MM.1S (cell line): ENCODE measurements around the gene RERE.

ENCODE experiments used
- DNase-seq: peaks from one replicate; pipeline ENCODE4 v3.0.0-alpha.2; 2015
- H2AFZ ChIP-seq: fragments of 300-600 bp; sonication (generic); 2 replicates; pipeline ENCODE4 v1.6.0; 2016; ENCODE audit warnings: antibody characterized with exemption, low read length
- H3F3A ChIP-seq: fragments of 300-600 bp; sonication (generic); 2 replicates; pipeline ENCODE4 v1.6.1; 2016; ENCODE audit warnings: mild to moderate bottlenecking, antibody characterized with exemption, low read length, moderate library complexity, mixed read lengths; ENCODE audit not compliant: insufficient read depth
- H3K27ac ChIP-seq: fragments of 300-600 bp; sonication (generic); 2 replicates; pipeline ENCODE4 v1.5.1; 2016; ENCODE audit warnings: mild to moderate bottlenecking, low read length
- H3K27me3 ChIP-seq: fragments of 300-600 bp; sonication (generic); replicated peaks from 2 replicates; pipeline ENCODE4 v1.6.0; 2016; ENCODE audit warnings: low read length; ENCODE audit not compliant: insufficient read depth
- H3K36me3 ChIP-seq: fragments of 300-600 bp; sonication (generic); replicated peaks from 2 replicates; pipeline ENCODE4 v1.6.1; 2016; ENCODE audit warnings: mild to moderate bottlenecking, low read length, mixed read lengths; ENCODE audit not compliant: insufficient read depth
- H3K4me1 ChIP-seq: fragments of 300-600 bp; sonication (generic); 2 replicates; pipeline ENCODE4 v1.6.1; 2016; ENCODE audit warnings: low read length, mixed read lengths
- H3K4me2 ChIP-seq: fragments of 300-600 bp; sonication (generic); 2 replicates; pipeline ENCODE4 v1.6.0; 2016; ENCODE audit warnings: low read depth, low read length
- H3K4me3 ChIP-seq: fragments of 300-600 bp; sonication (generic); 2 replicates; pipeline ENCODE4 v1.5.1; 2016; ENCODE audit warnings: low read length, mixed read lengths
- H3K79me2 ChIP-seq: fragments of 300-600 bp; sonication (generic); 2 replicates; pipeline ENCODE4 v1.6.1; 2016; ENCODE audit warnings: mixed run types, low read length, mixed read lengths
- H3K9ac ChIP-seq: fragments of 300-600 bp; sonication (generic); 2 replicates; pipeline ENCODE4 v1.6.1; 2016; ENCODE audit warnings: low read length, mixed read lengths
- H3K9me2 ChIP-seq: fragments of 300-600 bp; sonication (generic); replicated peaks from 2 replicates; pipeline ENCODE4 v1.6.1; 2016; ENCODE audit warnings: mild to moderate bottlenecking, low read length, mixed read lengths; ENCODE audit not compliant: insufficient read depth
- H3K9me3 ChIP-seq: fragments of 300-600 bp; sonication (generic); replicated peaks from 2 replicates; pipeline ENCODE4 v1.6.1; 2016; ENCODE audit warnings: mild to moderate bottlenecking, low read length, mixed read lengths; ENCODE audit not compliant: insufficient read depth
- H4K20me1 ChIP-seq: fragments of 300-600 bp; sonication (generic); 2 replicates; pipeline ENCODE4 v1.6.1; 2016; ENCODE audit warnings: mild to moderate bottlenecking, low read length, moderate library complexity, mixed read lengths; ENCODE audit not compliant: insufficient read depth
- EZH2 ChIP-seq: fragments of 300-600 bp; sonication (generic); optimal IDR thresholded peaks from 2 replicates; pipeline ENCODE3; 2017; ENCODE audit warnings: low read depth, mild to moderate bottlenecking, antibody characterized with exemption, low read length, mixed read lengths
- EZH2phosphoT487 ChIP-seq: fragments of 300-600 bp; sonication (generic); IDR thresholded peaks from 2 replicates; pipeline ENCODE4 v1.6.1; 2018; ENCODE audit warnings: antibody characterized with exemption, low read length
- TF ChIP-seq, protein P1 (sequence below): fragments of 300-600 bp; sonication (generic); IDR thresholded peaks from 2 replicates; pipeline ENCODE4 v1.5.1; 2016; ENCODE audit warnings: antibody characterized with exemption, low read length, mixed read lengths

RERE gene

DNA sequence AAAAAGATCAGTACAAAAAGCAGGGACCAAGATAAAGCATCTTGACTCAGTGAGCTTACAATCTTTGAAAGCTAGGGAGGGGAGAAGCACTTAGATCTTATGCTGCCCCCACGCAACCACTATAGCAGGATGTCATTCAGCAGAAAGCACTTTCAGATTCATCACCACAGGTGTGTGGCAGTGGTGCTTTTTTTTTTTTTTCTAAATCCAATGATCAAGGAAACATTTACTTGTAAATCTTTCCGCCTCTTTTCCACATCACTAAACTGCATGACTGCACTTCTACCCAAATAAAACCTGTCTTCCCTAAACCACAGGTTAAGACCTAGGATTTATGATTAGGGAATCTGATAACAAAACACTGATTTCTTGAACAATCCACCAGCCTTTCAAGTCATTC is 344.8 kb downstream of the RERE start:
- H3K9ac ChIP-seq, result no peak overlapping the region
- TF ChIP-seq EZH2 (no peak), EZH2phosphoT487 (no peak)
- TF ChIP-seq, protein P1, sequence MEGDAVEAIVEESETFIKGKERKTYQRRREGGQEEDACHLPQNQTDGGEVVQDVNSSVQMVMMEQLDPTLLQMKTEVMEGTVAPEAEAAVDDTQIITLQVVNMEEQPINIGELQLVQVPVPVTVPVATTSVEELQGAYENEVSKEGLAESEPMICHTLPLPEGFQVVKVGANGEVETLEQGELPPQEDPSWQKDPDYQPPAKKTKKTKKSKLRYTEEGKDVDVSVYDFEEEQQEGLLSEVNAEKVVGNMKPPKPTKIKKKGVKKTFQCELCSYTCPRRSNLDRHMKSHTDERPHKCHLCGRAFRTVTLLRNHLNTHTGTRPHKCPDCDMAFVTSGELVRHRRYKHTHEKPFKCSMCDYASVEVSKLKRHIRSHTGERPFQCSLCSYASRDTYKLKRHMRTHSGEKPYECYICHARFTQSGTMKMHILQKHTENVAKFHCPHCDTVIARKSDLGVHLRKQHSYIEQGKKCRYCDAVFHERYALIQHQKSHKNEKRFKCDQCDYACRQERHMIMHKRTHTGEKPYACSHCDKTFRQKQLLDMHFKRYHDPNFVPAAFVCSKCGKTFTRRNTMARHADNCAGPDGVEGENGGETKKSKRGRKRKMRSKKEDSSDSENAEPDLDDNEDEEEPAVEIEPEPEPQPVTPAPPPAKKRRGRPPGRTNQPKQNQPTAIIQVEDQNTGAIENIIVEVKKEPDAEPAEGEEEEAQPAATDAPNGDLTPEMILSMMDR, result no peak

DNA sequence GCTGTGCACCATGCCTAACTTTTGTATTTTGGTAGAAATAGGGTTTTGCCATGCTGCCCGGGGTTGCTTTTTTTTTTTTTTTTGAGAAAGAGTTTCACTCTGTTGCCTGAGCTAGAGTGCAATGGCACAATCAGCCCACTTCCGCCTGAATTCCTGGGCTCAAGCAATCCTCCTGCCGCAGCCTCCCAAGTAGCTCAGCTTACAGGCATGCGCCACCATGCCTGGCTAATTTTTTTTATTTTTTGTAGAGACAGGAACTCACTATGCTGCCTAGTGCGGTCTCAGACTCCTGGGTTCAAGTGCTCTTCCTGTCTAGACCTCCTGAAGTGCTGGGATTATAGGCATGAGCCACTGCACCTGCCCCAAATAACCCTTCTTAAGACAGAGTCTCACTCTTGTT is 346.0 kb downstream of the RERE start:
- Histone ChIP-seq H3F3A (0 out of 2 replicates have a peak, but pooled peaks cover under 1% of the 10 kb centered on the region), H3K27ac (no peak overlapping the region), H3K4me1 (peaks cover 24% of the 10 kb centered on the region), H4K20me1 (peaks cover 19% of the 10 kb centered on the region), H3K9me2 (no peaks in the 10 kb centered on the region), H3K4me3 (no peak overlapping the region), H2AFZ (no peak overlapping the region), H3K4me2 (no peak overlapping the region), H3K27me3 (0 out of 2 replicates have a peak, but pooled peaks cover 4% of the 10 kb centered on the region), H3K79me2 (0 out of 2 replicates have a peak, but pooled peaks cover 11% of the 10 kb centered on the region), H3K9me3 (no peaks in the 10 kb centered on the region), H3K9ac (no peak overlapping the region), H3K36me3 (no peaks in the 10 kb centered on the region)
- DNase-seq, result no peak
- TF ChIP-seq EZH2 (no peak), EZH2phosphoT487 (no peak)
- TF ChIP-seq, protein P1, result no peak

More for the DNA sequence above, 344.8 kb downstream of the RERE start:
- no peaks in the 10 kb centered on the region for H3K36me3 ChIP-seq
- H3K4me3 ChIP-seq, result no peak overlapping the region
- peak; percentile 75 for DNase-seq
- H3K79me2 ChIP-seq, result 0 out of 2 replicates have a peak, but pooled peaks cover 11% of the 10 kb centered on the region
- no peak overlapping the region for H3K27ac ChIP-seq
- H3K9me3 ChIP-seq, result no peaks in the 10 kb centered on the region
- peak overlapping the region; percentile 14; the same call in 1 of the 2 replicates for H3K4me2 ChIP-seq
- H3K9me2 ChIP-seq, result no peaks in the 10 kb centered on the region
- peaks cover 12% of the 10 kb centered on the region for H3F3A ChIP-seq
- peaks cover 33% of the 10 kb centered on the region for H3K4me1 ChIP-seq
- 0 out of 2 replicates have a peak, but pooled peaks cover 4% of the 10 kb centered on the region for H3K27me3 ChIP-seq
- peaks cover 25% of the 10 kb centered on the region for H4K20me1 ChIP-seq
- H2AFZ ChIP-seq, result no peak overlapping the region

GRCh38 chr1:8468751-8469150 is 348.7 kb downstream of the RERE start:
- H4K20me1 ChIP-seq, result peaks cover 10% of the 10 kb centered on the region
- no peaks in the 10 kb centered on the region for H3K9me3 ChIP-seq
- no peaks in the 10 kb centered on the region for H3K27me3 ChIP-seq
- no peak overlapping the region for H3K4me3 ChIP-seq
- H3F3A ChIP-seq, result no peaks in the 10 kb centered on the region
- H3K36me3 ChIP-seq, result no peaks in the 10 kb centered on the region
- TF ChIP-seq, protein P1, result no peak
- no peak for TF ChIP-seq EZH2phosphoT487
- no peak for TF ChIP-seq EZH2
- H2AFZ ChIP-seq, result no peak overlapping the region
- no peak overlapping the region for H3K9ac ChIP-seq
- DNase-seq, result no peak
- no peak overlapping the region for H3K27ac ChIP-seq
- 0 out of 2 replicates have a peak, but pooled peaks cover 4% of the 10 kb centered on the region for H3K79me2 ChIP-seq
- peaks cover 17% of the 10 kb centered on the region for H3K4me1 ChIP-seq
- no peak overlapping the region for H3K4me2 ChIP-seq
- no peaks in the 10 kb centered on the region for H3K9me2 ChIP-seq
